ENCODE data around the gene ZBTB16.
A peak's percentile ranks its signal among the peaks of the same experiment; 100 is the strongest.

The ZBTB16 gene

DNA sequence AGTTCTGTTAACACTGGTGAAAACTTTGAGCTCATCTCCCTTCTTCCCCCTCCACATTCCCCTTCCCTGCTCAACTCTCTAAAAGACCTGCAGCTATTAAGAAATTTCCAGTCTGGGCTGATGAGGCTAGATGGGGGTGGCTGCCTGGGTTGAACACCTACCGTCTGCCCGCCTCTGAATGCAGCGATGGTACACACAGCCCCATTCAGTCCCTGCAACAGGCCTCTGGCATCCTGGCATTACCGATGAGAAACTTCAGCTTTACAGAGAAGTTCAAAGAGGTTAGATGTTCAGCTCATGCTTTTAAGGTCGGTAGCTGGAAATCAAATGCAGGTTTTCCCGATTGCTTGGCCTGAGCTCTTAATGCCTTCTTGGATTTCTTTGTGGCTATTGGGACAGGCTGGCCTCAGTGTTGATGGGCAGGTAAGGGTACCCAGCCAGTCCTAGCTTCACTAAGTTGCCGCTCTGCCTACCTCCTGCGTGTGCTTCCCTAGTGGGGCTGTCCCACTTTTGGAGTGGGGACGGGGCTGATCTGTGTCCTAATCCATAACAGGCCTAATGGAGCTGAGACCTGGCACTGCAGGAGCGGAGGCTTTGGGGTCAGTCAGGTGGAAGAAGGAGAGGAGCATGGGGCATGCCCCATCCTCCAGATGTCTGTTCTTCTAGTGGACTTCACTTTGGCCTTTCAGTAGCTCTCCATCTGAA lies 49.1 kb downstream of the ZBTB16 start:
- DNase-seq (ENCODE audit: low read depth), result no peak

DNA sequence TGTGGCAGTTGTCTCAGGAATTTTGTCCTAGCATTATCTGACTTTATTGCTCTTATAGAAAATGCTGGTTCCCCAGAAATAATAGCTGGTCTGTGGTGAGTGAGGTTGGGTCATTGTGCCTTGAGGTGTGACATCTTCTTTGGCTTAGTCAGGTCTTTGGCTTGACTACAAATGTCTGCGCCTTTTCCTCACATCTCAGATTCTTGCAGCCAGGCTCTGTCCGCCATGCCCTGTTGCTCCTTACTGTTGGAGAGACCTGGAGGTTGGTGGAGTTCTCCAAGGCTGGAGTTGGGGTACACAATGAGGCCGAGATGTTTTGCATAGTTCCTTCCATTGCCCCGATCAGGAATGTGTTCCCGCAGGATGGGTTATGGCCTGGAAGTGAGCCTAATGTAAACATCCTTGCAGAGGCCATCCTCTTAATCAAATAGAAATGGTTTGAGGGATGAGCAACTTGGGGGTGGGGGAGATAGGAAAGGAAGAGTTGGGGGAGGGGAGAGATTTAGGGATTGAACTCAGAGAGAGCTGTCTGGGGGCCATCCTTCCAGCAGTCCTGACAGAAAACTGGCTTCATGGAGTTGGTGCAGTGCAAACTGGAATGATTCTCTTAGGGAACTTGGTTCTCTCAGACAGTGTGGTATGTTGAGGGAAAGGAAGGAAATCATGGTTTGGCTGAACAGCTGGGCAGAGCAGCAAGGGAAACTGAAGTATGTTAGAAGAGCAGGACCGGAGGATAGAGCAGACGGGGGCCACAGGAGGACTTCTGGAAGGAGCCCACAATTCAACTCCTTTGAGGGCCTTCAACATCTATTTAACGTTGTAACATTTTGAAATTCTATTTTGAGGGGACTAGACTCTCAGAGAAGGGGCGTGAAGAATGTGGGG lies 49.9 kb downstream of the ZBTB16 start:
- DNase-seq (ENCODE audit: low read depth), result no peak

DNA sequence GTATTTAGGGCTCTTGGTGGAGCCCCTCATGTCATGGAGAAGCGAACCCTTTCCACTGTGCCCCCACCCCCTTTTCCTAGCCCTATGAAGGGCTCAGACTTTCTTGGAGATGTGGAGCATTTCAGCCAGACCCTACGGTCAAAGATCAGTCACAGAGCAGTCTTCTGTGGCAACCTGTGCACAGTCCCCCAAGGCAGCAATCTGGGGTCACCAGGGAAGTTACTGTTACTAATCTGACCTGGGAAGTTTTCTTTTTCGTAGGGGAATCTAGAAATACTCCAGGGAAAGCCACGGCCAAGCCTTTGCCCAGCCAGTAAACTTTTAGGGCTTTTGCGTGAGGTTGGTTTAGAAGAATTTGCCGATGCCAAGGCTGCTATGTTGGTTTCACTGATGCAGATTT lies 50.6 kb downstream of the ZBTB16 start:
- no peak for DNase-seq (ENCODE audit: low read depth)

DNA sequence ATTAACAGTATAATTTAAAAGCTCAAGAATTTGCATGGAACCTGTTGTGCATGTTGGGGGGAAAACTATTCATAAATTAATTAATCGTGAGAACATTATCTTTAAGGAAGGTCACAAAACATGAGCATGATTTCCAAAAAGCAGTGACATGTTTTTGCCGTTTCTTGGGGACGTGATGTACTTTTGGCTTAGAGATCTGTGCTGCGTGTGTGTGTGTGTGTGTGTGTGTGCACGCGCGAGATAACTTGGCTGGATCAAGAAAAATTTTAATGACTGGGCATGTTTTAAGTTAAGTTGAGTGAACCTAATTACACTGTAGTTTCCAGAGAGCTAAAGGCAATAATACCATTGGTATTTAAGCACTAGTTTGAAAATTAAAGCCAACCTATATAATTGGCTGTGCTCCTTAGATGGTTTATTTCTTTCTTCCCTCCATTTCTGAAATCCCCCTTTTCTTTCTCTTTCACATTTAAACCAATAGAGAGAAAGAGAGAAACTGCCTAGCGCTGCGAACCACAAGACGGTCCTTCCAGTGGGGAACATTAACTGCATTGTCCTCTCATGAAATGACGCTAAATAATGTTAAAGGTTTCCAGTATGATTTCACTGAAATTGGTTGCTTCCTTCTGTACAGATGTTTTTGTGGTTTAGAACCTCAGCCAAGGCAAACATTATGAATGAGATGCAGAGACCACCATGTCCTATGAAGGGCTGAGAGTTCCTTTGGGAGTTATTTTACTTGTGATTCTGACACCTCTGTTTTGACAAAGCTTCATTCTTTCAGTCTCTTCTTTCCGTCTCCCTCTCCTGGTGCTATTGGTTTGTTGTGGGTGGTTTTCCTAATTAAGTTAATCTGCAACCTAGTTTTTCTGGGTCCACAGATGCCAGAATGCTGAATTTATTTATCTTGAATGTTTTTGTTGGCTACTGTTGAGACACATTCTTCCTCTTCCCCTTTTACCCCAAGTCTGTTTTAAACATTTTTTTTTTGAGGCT lies 51.7 kb downstream of the ZBTB16 start:
- DNase-seq (ENCODE audit: low read depth), result peak; percentile 63

DNA sequence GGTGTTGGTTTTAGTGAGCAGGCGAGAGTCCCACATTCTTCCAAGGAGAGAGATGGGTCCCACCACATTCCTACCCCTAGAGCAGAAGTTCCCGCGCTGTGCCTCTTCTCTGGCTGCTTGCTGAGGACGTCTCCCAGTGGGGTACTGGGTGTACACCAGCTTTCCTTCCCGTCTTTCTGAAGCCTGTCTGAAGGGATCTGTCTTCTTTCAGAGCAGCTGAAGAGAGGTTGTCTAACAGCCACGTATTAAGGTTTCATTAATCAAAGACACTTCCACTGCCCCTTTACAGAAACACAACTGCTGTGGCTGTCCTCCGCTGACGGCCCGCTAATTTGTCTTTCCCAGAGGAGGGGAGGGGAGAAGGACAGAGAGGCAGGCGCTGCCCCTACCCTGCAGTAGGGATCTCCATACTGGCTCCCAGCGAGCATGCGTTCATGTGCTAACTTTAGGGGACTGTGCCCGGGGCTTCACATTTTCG lies 56.0 kb downstream of the ZBTB16 start:
- DNase-seq (ENCODE audit: low read depth), result no peak

DNA sequence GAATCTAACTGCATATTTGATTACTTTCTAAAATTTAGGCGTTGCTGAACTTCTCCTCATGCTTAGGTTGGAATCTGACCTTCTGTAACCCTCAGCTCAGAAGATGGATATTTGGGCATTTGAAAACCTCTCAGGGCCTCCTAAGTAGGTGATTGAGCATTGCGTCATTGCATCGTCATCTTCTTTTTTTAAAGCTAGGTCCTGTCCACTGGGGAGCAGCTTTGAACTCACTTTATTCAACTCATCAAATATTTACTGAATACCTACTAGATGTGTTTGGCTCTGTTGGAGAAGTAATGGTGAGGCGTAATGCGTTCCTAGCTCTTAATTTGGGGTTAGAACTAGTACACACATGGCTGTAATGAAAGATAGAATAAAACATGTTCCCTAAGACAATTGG lies 56.8 kb downstream of the ZBTB16 start:
- DNase-seq (ENCODE audit: low read depth), result no peak

DNA sequence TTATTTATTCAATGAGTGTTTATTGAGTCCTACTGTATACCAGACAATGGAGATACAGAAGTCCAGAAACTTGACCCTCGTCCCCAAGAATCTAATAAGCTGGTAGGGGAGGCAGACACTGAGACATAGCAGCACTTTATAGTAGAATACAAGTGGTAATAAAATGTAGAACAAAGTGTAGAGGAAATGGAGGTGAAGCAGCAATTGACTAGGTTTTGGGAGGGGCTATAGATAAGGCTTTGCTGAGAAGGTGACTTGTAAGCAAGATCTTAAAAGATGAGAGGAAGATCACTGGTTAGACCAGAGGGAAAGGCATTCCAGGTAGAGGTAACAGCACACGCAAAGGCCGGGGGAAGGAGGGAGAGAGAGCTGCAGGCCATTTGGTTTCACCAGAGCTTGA lies 57.3 kb downstream of the ZBTB16 start:
- no peak for DNase-seq (ENCODE audit: low read depth)

DNA sequence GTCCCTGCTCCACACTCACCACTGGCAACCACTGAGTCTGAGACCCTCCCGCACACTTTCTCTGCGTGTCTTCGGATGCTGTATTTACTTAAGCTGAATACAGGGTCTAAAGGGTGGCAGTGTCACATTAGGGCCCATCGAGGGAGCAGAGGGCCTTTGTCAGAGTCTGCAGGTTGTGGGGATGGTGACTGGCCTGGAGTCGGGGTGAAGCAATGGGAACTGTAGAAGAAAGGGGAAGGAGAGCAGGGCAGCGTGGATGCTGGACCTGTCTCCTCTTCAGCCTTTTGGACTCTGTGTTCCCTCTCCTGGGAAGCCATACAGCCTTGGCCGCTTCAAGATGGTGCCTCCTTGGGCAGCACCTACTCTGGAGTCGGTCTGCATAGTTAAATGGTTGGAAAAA lies 61.1 kb downstream of the ZBTB16 start:
- DNase-seq (ENCODE audit: low read depth), result no peak

DNA sequence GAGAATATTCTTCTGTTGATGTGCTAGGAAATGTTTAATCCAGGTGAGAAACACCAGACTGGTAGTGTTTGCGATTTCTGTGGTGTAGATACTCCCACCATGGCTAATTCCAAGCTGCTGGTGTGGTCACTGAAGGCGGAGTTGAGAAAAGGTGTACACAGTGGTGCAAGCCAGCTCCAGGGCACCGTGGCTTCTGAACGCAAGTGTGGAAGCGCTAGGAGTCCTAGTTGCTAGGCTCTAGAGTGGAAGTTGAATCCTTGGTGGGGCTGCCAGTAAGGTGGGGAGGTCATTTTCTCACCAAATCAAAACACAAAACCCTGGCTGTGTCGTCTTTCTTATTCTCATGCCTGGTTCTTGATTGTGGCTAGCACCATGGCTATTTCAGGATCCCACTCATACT lies 61.6 kb downstream of the ZBTB16 start:
- no peak for DNase-seq (ENCODE audit: low read depth)

DNA sequence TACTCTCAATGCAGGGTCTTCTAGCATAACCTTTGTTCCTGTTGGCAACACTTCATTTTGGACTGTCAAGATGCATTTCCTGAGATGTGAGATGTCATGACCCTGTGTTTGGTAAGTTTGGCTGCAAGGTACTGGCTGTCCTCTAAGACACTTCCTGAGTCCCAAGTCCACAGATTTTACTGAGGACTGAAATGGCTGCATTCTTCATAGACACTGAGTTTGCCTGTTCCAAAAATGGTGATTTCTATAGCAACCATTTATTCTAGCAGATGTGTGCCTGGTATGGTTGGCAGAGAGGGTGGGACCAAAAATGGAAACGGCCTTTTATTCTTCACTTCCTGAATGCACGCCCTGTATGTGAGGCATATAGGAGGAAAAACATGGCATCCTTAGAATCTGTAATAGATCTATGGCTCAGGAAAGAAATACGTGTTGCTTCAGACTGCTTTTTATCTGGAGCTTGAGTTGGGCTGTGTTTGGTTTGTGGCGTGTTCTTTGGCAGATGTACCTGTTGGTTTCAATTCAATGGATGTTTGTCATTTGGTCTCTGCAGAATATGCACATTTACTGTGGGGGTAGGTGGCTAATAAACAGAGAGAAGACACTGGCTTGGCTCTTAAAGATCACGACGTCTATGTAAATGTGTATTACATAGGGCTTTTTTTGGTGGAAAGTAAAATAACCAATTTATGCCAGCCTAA lies 62.4 kb downstream of the ZBTB16 start:
- DNase-seq (ENCODE audit: low read depth), result no peak

DNA sequence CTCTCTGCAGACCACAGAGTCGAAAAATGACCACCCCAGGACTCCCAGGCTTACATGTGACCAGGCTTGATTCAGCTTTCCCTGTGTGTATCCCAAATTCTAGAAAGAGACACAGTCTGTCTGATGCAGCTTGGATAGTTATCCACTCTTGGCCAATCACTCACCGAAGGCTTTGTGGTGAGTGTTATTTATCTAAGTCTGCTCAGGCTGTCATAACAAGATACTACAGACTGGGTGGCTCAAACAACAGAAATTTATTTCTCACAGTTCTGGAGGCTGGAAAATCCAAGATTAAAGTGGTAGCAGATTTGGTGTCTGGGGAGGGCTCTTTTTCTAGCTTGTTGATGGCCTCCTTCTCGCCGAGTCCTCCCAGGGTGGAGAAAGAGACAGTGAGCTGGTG lies 63.2 kb downstream of the ZBTB16 start:
- DNase-seq (ENCODE audit: low read depth), result no peak

DNA sequence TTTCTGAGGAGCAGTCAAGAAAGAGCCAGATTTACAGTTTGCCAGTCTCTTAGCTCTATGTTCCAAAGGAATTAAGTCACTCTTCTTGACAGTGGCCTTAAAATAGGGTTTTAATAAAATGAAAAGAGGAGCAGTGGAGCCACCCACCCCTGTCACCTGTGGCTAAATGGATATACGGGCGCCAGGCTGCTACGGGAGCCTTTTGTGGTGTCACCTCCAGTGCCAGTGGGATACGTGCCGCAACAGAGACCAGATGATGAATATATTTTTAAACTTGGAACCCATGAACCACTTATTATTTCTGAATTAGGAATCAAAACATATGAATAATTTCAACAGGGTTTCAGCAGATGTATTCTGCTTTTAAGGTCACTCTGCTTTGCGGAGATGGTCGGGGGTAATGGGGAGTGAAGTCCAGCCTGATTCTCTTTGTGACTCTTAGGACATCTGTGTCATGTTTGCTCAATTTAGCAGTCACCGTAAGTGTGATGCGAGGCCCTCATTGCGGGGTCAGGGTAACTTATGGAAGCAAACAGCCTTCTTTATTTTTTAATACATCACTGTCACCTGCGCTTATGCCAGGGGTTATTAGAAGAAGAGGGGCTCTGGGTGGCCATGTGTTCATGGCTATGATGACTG lies 64.3 kb downstream of the ZBTB16 start:
- no peak for DNase-seq (ENCODE audit: low read depth)

DNA sequence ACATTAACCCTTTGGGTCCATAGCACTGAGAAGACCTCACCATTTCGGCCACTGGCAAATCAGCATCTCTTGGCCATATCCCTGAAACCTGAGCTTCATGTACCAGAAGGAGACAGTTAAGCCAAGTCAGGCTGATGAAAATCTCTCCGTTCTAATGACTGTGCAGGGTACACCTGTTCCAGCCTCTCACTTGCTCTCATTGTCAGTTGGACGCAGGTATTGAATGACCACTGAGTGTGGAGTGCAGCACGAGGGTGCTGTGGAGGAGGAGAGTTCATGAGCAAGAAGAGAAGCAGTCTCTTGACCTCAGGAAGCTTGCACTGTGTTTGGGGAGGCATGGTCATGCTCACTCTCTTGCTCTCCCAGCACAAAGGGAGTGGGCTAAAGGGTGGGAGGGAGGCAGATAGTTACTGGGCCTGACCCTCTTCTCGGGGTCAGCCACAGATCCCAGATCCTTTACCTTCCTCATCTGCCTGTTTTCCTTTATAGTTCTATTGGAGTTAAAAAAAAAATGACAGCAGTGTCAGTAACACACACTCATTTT lies 65.2 kb downstream of the ZBTB16 start:
- no peak for DNase-seq (ENCODE audit: low read depth)

DNA sequence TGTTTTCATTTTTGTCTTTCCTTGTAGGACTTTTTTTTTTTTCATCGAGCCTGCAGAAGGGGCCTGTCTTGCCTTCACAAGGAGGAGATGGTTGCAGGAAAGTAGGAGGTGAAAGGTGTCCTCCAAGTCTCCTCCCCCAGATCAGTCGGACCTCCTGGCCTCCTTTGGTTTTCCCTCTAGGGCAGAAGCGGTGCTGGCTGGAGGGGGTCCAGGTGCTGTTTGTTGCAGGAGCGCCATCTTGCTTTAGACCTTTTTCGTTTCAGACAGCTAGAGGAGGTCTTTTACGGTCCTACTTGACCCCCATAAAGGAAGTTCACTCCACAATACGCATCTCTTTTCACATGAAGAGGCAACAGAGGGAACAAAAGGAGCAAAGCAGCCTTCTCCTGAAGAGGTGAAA lies 66.0 kb downstream of the ZBTB16 start:
- DNase-seq (ENCODE audit: low read depth), result no peak

DNA sequence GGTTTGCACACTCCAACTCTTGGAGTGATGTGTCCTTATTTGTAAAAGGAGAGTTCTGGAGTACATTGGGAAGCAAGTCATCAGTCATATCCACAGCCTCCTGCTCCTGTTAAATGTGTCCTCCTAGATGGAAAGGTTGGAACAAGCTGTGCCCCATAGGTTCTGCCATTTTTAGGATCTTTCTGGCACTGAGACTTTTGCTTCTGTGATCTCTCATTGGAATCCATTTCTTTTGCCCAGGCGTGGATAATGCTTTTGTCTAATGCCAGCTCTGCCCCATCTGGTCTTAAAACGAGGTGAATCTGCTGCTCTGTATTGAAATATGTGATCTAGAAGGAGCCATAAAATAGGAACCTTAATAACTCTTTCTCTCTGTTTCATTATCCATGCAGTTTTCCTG lies 66.4 kb downstream of the ZBTB16 start:
- no peak for DNase-seq (ENCODE audit: low read depth)

DNA sequence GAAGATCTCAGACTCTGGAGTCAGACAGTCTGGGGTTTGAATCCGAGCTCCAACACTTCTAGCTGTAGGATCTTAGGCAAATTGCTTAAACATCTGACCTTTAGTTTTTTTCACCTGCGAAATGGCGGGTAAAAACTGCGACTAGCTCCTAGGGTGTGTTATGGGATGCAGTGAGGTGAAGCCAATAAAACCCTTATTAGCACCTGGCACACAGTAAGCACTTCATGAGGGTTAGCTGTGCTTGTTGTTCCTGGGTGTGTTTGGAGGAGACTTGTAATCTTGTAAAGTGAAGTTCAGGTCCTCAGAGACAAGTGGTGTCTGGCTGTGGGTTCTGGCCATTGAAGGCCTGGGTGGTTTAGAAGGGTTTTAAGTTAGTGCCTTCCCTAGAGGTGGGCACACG lies 68.9 kb downstream of the ZBTB16 start:
- no peak for DNase-seq (ENCODE audit: low read depth)

DNA sequence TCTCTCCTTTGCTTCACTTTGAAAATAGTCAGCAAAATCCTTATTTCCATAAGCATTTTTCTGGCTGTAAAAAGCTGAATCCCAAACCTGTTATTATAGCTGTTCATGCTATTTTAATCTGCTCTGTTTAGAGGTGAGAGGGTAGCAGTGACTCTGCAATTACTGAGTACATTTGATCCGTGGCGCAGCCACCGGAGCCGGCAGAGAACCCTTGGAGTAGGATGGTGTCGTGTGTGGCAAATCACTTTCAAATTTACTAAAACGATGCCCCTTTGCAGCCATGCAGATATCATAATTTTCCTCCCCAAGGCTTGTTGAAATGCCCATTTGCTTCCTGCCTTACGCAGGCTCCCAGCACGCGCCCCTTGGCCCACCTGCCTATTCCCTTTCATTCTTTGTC lies 69.6 kb downstream of the ZBTB16 start:
- no peak for DNase-seq (ENCODE audit: low read depth)

DNA sequence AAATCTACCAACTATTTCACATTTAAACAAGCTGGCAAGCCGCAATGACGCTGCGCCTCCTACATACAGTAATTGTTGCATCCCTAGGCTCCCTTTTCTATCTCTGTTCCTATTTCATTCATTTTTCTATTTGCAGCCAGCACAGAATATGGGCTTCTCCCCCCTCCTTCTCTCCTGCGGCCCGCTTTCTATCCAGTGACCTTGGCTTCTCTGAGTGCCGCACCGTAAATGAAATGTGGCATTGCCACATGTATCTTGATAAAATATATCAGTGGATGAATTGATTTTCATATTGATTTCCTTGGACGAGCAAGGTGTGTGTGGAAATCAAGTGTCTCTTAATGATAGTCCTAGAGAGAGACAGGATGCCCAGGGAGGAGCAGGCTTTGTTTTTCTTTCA lies 70.2 kb downstream of the ZBTB16 start:
- no peak for DNase-seq (ENCODE audit: low read depth)

DNA sequence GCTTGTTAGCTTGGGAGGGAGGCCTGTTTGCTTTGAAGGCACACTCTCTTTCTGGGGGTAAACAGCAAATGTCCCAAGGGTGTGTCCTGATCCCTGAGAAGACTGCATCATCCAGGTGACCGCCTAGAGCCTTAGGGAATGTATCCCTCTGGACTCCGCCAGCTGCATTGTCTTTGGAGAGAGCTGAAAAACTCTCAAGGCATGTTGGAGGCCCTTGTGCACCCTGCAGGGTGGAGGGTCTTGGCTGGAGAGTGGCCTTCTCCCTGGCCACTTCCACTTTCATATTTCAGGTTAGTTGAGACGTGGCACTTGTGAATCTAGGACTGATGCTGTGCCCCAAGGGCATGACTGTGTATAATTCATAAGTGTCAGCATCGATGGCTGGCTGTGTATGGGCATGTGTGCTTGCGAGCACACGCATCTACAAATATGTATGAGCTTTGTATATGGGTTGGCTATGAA lies 70.6 kb downstream of the ZBTB16 start:
- DNase-seq (ENCODE audit: low read depth), result no peak

DNA sequence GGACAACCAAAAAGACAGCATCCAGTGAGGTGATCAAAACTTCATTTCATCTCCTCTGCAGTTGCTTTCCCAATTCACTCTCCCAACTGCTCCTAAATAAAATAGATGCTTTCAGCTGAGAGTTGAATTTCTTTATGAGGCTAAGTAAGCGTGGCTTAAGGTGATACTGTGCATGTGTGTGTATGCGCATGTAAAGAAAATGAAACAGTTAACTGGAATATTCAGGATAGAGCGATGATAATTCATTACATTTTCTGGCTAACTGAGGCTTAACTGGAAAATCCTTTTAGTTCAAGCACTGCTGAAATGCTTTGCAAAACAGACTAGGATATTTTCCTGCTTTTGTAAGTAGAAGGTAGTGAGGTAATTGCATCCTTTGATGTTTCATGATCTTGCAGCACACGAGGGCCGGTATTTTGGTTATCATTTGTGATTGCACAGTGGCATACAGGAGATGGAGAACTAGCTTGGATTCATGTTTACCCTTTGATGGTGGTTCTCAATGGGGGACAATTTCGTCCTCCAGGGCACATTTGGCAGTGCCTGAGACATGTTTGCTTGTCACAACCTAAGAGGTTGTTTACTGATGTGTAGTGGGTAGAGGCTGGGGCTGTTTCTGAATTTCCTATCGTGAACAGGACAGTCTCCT lies 71.2 kb downstream of the ZBTB16 start:
- DNase-seq (ENCODE audit: low read depth), result no peak
